EH (cell line): ENCODE results near the gene CEP131.

Source experiments
- DNase-seq: peaks from one replicate; pipeline ENCODE4 v3.0.0-alpha.2; 2015; ENCODE audit warnings: low read depth

CEP131 gene

GRCh38 chr17:81223762-81224130 is 981 bp upstream of the CEP131 start:
- DNase-seq: no peak

GRCh38 chr17:81222620-81222905 is 202 bp downstream of the CEP131 start:
- DNase-seq: no peak

- peak; percentile 31 for DNase-seq
These were observed 734 bp downstream of the CEP131 start for GRCh38 chr17:81221842-81222619.

- DNase-seq: peak; percentile 4
These were observed 1.4 kb downstream of the CEP131 start for GRCh38 chr17:81221371-81221841.

- no peak for DNase-seq
These were observed 3.1 kb downstream of the CEP131 start for GRCh38 chr17:81219476-81220180.

- no peak for DNase-seq
These were observed 3.8 kb downstream of the CEP131 start for GRCh38 chr17:81218991-81219390.

GRCh38 chr17:81218459-81218858 is 4.3 kb downstream of the CEP131 start:
- DNase-seq: no peak

- no peak for DNase-seq
These were observed 5.3 kb downstream of the CEP131 start for GRCh38 chr17:81217491-81217890.

GRCh38 chr17:81213978-81214377 is 8.8 kb downstream of the CEP131 start:
- DNase-seq: no peak

GRCh38 chr17:81212365-81212764 is 10.4 kb downstream of the CEP131 start:
- DNase-seq: no peak

- no peak for DNase-seq
These were observed 11.9 kb downstream of the CEP131 start for GRCh38 chr17:81210868-81211267.

- no peak for DNase-seq
These were observed 12.3 kb downstream of the CEP131 start for GRCh38 chr17:81210466-81210865.

- no peak for DNase-seq
These were observed 13.6 kb downstream of the CEP131 start for GRCh38 chr17:81209141-81209540.

GRCh38 chr17:81208651-81209050 is 14.1 kb downstream of the CEP131 start:
- DNase-seq: no peak

GRCh38 chr17:81207610-81208581 is 14.9 kb downstream of the CEP131 start:
- no peak for DNase-seq

GRCh38 chr17:81206657-81207056 is 16.1 kb downstream of the CEP131 start:
- DNase-seq: no peak

- DNase-seq: no peak
These were observed 16.6 kb downstream of the CEP131 start for GRCh38 chr17:81206166-81206565.

- no peak for DNase-seq
These were observed 18.2 kb downstream of the CEP131 start for GRCh38 chr17:81204578-81204977.

GRCh38 chr17:81203136-81203535 is 19.6 kb downstream of the CEP131 start:
- DNase-seq: no peak

- DNase-seq: no peak
These were observed 20.4 kb downstream of the CEP131 start for GRCh38 chr17:81202318-81202717.

- peak; percentile 68 for DNase-seq
These were observed 21.8 kb downstream of the CEP131 start for GRCh38 chr17:81200695-81201580.

GRCh38 chr17:81200201-81200600 is 22.6 kb downstream of the CEP131 start:
- DNase-seq: no peak
